ENCODE results near the gene FTO.

FTO gene

DNA sequence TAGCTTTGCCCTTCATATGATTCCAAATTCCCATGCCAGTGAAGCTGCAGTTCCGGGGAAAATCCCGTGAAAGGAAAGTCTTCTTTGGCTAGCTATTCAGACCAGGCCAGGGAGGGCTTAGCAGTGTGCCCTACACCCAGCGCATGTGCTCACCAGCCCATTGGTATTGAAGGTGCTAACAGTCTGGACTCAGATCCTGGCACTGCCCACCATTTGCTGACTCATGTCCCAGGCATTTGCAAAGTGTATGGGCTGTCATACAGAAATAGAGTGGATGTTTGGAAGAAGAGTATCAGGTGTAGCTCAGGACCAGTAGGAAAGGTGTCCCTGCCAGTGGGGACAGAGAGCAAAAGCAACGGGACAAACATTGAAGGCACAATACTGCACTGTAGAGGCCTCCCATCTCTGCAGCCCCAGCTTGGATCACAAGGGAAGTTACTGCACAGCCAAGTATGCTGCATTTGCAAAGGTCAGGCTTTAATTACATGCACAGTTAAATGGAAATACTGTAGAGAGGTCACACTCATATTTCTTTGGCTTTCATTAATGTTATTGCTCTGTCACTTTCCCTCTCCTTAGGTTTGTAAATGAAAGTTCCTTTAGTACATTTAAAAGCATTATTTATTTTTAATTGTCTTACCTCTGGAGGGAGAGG, 362.6 kb downstream of the FTO start:
- TF ChIP-seq, protein P1, sequence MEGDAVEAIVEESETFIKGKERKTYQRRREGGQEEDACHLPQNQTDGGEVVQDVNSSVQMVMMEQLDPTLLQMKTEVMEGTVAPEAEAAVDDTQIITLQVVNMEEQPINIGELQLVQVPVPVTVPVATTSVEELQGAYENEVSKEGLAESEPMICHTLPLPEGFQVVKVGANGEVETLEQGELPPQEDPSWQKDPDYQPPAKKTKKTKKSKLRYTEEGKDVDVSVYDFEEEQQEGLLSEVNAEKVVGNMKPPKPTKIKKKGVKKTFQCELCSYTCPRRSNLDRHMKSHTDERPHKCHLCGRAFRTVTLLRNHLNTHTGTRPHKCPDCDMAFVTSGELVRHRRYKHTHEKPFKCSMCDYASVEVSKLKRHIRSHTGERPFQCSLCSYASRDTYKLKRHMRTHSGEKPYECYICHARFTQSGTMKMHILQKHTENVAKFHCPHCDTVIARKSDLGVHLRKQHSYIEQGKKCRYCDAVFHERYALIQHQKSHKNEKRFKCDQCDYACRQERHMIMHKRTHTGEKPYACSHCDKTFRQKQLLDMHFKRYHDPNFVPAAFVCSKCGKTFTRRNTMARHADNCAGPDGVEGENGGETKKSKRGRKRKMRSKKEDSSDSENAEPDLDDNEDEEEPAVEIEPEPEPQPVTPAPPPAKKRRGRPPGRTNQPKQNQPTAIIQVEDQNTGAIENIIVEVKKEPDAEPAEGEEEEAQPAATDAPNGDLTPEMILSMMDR (IDR thresholded peaks at IDR 0.05; ENCODE audit: borderline replicate concordance, insufficient read depth, low read depth, low read length): no peak

DNA sequence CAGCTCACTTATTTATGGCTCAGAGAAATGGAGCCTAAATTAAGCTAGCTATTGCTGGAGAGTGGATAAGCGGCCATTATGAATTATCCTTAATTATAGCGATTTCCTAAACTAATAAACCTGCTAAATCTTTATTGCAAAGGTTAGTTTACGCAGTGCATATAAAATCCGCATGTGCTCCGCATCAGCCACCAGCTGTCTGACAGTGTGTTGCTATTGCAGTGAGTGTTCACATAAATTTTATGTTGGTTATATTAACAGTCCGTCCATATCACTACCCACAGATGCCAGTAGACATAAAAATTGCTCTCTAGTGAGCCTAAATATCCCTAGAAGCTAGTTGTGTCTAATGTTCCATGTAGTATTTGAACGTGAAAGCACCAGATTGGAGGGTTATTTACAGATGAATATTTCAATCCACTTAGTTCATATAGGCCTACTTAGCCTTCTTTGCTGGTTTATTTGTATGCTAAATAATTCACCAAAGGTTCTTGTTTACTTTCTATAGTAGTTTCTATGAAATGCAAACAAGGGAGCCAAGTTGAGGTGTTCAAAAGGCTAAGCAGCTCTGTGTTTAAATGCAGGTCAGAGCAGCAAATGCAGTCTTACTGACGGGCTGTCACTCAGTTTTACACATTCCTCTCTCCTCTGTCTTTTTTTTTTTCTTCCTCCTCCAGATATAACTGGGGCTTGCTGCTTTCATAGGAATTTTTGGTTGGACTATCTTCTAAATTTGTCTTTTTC, 363.5 kb downstream of the FTO start:
- no peak overlapping the region for H3K4me3 ChIP-seq (ENCODE audit: low read depth, low read length)
- TF ChIP-seq, protein P1 (IDR thresholded peaks at IDR 0.05; ENCODE audit: borderline replicate concordance, insufficient read depth, low read depth, low read length): no peak

More for the DNA sequence above, 362.6 kb downstream of the FTO start:
- no peak overlapping the region for H3K4me3 ChIP-seq (ENCODE audit: low read depth, low read length)

DNA sequence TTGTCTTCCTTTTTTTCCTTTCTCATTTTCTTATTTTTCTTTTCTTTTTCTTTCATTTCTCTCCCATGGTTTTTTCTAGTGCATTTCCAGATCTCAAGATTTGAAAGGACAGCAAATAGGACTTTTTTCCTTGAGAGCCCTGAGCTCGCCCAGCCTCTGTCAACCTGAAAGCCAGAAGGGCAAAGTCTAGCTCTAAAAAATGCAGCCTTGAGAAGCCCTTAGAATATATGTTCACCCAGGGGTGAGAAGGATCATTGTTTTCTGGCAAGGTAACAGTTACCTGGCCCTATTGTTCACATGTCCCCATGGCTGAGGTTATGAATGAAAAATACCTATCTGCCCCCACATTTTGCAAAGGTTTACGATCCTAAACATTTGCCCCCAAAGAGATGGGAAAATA, 364.3 kb downstream of the FTO start:
- TF ChIP-seq, protein P1 (IDR thresholded peaks at IDR 0.05; ENCODE audit: borderline replicate concordance, insufficient read depth, low read depth, low read length): no peak

DNA sequence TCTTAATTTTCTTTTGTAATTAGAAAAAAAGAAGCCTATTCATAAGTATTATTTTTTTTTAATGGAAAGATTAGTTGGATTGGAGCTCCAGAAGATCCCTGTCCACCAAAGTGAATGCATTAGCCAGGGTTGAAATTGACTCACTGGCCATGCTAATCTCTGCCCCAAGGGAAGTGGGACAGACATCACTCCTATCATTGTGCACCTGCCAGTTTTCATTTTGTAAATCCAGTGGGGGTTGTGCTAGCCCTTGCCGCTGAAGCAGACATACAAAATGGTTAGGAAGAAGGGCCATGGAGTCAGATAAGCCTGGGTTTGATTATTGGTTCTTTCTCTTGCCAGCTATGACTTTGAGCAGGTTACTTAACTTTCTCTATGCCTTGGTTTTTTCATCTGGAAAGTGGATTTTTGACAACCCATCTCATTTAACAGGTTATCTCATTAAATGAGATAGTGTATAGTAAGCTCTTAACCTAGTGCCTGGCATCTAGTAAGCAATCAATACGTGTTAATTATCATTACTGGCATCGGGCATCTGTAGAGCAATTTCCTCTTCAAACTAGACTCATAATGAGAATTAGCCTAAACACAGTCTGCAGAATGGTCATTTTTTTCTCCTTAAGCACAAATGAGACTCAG, 365.8 kb downstream of the FTO start:
- no peak overlapping the region for H3K4me3 ChIP-seq (ENCODE audit: low read depth, low read length)
- TF ChIP-seq, protein P1 (IDR thresholded peaks at IDR 0.05; ENCODE audit: borderline replicate concordance, insufficient read depth, low read depth, low read length): no peak

More for the DNA sequence above, 364.3 kb downstream of the FTO start:
- H3K4me3 ChIP-seq (ENCODE audit: low read depth, low read length): no peak overlapping the region

DNA sequence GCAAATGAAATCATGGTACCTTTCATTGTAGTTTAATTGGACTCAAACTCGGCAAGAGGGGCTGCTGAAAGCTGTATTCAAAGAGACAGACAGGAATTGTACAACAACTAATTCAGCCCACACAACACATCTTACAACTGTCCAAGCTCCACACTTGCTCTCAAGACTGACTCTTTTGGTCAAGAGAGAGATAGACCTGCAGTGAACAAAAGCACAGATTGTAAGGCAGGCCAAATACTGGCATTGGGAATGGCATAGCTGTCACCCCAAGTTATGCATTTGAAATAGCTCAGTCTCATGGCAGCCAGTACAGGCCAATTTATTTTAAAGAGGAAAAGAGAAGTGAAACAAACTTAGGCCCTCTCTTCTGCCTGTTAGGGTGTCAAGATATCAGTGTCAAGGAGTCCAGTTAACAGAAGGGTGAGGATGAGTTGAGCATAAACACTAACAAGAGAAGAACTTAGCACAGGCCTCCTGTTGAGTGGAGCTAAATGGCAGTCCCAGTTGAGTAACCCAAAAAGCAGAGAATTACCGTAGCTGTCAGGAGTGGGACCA, 366.9 kb downstream of the FTO start:
- no peak overlapping the region for H3K4me3 ChIP-seq (ENCODE audit: low read depth, low read length)
- TF ChIP-seq, protein P1 (IDR thresholded peaks at IDR 0.05; ENCODE audit: borderline replicate concordance, insufficient read depth, low read depth, low read length): no peak

DNA sequence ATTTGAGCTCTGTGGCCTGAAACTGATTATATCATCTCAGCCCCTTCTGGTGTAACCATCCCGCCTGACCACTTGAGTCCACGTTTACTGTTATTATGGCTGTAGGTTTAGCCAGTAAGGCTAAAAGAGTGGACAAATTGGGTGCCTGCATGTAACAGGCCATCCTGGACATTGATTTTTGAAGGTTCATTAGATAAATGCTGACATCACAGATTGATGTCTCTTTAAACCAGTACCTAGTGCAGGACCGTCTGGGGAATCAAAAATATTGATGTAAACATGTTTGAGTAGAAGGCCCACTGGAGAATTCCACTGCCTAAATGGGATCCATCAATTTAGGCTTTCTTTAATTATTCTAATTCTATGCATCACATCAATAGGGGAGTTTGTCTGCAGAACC, 367.6 kb downstream of the FTO start:
- TF ChIP-seq, protein P1 (IDR thresholded peaks at IDR 0.05; ENCODE audit: borderline replicate concordance, insufficient read depth, low read depth, low read length): no peak

More for the DNA sequence above, 367.6 kb downstream of the FTO start:
- H3K4me3 ChIP-seq (ENCODE audit: low read depth, low read length): no peak overlapping the region

Data from GM12875 (cell line).